ENCODE results near the gene RIPPLY2. TPM values are rescaled to one million over a fixed set of nuclear protein-coding genes. Genes with fewer than 3 reads are reported as not detected.

Gene RIPPLY2
- total RNA-seq, 3 donors from 2014 or later = 1.3 TPM; not detected in 2

- TF ChIP-seq CTCF (IDR thresholded peaks at IDR 0.05) = no peak
- no peaks in the 10 kb centered on the region for H3K4me1 ChIP-seq (ENCODE audit: low read depth)
- DNase-seq = no peak
- no peaks in the 10 kb centered on the region for H3K36me3 ChIP-seq (ENCODE audit: low read depth)
- no peak overlapping the region for H3K4me3 ChIP-seq
- intact Hi-C loops (cut with DNase I, micrococcal nuclease) = no loop called here
- ATAC-seq = no peak
- no peaks in the 10 kb centered on the region for H3K9me3 ChIP-seq
Observed at GRCh38 chr6:83838727-83839126, 14.4 kb upstream of the RIPPLY2 start.

- intact Hi-C loops (cut with DNase I, micrococcal nuclease) = no loop called here
- H3K4me1 ChIP-seq (ENCODE audit: low read depth) = no peaks in the 10 kb centered on the region
- H3K4me3 ChIP-seq = no peak overlapping the region
- no peaks in the 10 kb centered on the region for H3K36me3 ChIP-seq (ENCODE audit: low read depth)
- TF ChIP-seq CTCF (IDR thresholded peaks at IDR 0.05) = no peak
- ATAC-seq (no peak), DNase-seq (no peak)
- no peaks in the 10 kb centered on the region for H3K9me3 ChIP-seq
Observed at GRCh38 chr6:83844170-83844569, 9.0 kb upstream of the RIPPLY2 start.

DNA sequence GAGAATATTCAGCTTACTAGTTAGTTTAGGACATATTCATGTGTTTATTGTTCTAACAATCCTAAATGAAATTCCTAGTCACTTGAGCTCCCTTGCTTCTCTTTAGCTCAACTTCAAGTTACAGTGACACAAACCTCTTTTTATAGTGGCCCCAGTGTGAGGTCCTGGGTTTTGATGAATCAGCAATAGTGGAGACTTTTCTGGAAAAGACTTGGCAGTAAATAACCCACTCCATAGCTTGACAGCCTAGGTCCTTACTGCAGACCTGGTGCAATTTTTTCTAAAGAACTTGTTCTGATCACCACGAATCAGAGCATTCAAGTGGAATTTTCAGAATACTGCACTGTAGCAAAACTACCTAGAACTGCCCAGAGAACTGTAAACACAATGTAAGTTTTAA lies 6.9 kb upstream of the RIPPLY2 start:
- no peak for TF ChIP-seq CTCF (IDR thresholded peaks at IDR 0.05)
- DNase-seq = no peak
- Histone ChIP-seq H3K4me1 (ENCODE audit: low read depth) (no peaks in the 10 kb centered on the region), H3K36me3 (ENCODE audit: low read depth) (no peaks in the 10 kb centered on the region), H3K4me3 (no peak overlapping the region), H3K9me3 (no peaks in the 10 kb centered on the region)
- ATAC-seq = no peak
- intact Hi-C loops (cut with DNase I, micrococcal nuclease) = no loop called here

GRCh38 chr6:83847179-83847578 lies 6.0 kb upstream of the RIPPLY2 start:
- no peak overlapping the region for H3K4me3 ChIP-seq
- no peaks in the 10 kb centered on the region for H3K36me3 ChIP-seq (ENCODE audit: low read depth)
- no peaks in the 10 kb centered on the region for H3K4me1 ChIP-seq (ENCODE audit: low read depth)
- DNase-seq (no peak), ATAC-seq (no peak)
- H3K9me3 ChIP-seq = no peaks in the 10 kb centered on the region
- TF ChIP-seq CTCF (IDR thresholded peaks at IDR 0.05) = no peak
- intact Hi-C loops (cut with DNase I, micrococcal nuclease) = no loop called here

DNA sequence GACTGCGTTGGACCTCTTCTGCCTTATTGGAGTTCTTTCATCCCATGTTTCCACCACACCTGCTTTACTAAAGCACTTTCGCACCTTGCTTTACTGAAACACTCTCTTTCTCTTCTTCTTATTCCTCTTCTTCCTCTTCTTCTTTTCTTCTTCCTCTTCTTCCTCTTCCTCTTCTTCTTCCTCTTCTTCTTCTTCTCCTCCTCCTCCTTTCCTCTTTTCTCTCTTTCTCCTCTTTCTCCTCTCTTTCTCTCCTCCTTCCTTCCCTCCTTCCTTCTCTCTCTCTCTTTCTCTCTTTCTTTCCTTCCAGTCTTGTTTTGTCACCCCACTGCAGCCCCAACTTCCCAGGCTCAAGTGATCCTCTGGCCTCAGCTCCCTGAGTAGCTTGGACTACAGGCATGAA lies 4.0 kb upstream of the RIPPLY2 start:
- DNase-seq (no peak), ATAC-seq (no peak)
- H3K4me1 ChIP-seq (ENCODE audit: low read depth) = peaks cover 10% of the 10 kb centered on the region
- no peak overlapping the region for H3K4me3 ChIP-seq
- intact Hi-C loops (cut with DNase I, micrococcal nuclease) = no loop called here
- H3K36me3 ChIP-seq (ENCODE audit: low read depth) = no peaks in the 10 kb centered on the region
- H3K9me3 ChIP-seq = no peaks in the 10 kb centered on the region
- no peak for TF ChIP-seq CTCF (IDR thresholded peaks at IDR 0.05)

- no peak for TF ChIP-seq CTCF (IDR thresholded peaks at IDR 0.05)
- DNase-seq (no peak), ATAC-seq (no peak)
- Histone ChIP-seq H3K9me3 (no peaks in the 10 kb centered on the region), H3K36me3 (ENCODE audit: low read depth) (no peaks in the 10 kb centered on the region), H3K4me1 (ENCODE audit: low read depth) (peaks cover 10% of the 10 kb centered on the region), H3K4me3 (no peak overlapping the region)
- intact Hi-C loops (cut with DNase I, micrococcal nuclease) = no loop called here
Observed at GRCh38 chr6:83849610-83850009, 3.5 kb upstream of the RIPPLY2 start.
